Loucy (cell line): ENCODE measurements around the gene NFYB.

Source experiments
- EZH2phosphoT487 ChIP-seq: fragments of 200-600 bp; IDR thresholded peaks from 2 replicates; pipeline ENCODE4 v1.6.1; 2018; ENCODE audit warnings: antibody characterized with exemption, mild to moderate bottlenecking, moderate library complexity, borderline replicate concordance
- TF ChIP-seq, protein P1 (sequence below): fragments of 200-600 bp; sonication (generic); conservative IDR thresholded peaks from 2 replicates; pipeline ENCODE4 v1.5.1; 2014; ENCODE audit warnings: mild to moderate bottlenecking, antibody characterized with exemption, low read length

DNA sequence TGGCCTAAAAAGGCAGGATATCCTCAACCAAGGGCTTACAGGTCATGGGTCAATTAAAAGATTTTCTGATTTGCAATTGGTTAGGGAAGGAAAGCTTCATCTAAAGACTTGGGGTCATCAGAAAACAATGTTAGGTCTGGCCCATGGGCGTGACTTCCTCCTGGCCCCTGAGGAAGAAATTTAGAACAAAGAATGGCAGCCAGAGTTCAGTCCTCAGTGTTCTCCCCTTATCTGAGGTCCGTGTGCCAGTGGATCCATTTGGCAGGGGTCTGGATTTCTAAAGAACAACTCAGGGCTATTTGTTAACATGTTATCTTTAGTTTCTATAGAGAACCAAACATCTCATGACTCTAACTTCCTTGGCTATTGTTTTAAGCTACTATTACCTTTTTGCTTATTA, 27.8 kb upstream of the NFYB start:
- TF ChIP-seq, protein P1, sequence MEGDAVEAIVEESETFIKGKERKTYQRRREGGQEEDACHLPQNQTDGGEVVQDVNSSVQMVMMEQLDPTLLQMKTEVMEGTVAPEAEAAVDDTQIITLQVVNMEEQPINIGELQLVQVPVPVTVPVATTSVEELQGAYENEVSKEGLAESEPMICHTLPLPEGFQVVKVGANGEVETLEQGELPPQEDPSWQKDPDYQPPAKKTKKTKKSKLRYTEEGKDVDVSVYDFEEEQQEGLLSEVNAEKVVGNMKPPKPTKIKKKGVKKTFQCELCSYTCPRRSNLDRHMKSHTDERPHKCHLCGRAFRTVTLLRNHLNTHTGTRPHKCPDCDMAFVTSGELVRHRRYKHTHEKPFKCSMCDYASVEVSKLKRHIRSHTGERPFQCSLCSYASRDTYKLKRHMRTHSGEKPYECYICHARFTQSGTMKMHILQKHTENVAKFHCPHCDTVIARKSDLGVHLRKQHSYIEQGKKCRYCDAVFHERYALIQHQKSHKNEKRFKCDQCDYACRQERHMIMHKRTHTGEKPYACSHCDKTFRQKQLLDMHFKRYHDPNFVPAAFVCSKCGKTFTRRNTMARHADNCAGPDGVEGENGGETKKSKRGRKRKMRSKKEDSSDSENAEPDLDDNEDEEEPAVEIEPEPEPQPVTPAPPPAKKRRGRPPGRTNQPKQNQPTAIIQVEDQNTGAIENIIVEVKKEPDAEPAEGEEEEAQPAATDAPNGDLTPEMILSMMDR, result no peak
- TF ChIP-seq EZH2phosphoT487, result no peak
